H1 (cell line): ENCODE measurements around the gene ACHE. TPM values are rescaled to one million over a fixed set of nuclear protein-coding genes. Genes with fewer than 3 reads are reported as not detected.

ENCODE experiments used
- CTCF ChIA-PET: fragments of 300-600 bp; sonication (Branson Sonifier 250); formaldehyde crosslinking; loops from one replicate; lab custom pipeline; 2021; ENCODE audit not compliant: partially characterized antibody; lab: Charles Lee
- POLR2A ChIA-PET: fragments of 300-600 bp; sonication (Branson Sonifier 250); formaldehyde crosslinking; loops from one replicate; lab custom pipeline; 2021; ENCODE audit warnings: inconsistent platforms; ENCODE audit not compliant: partially characterized antibody; lab: Charles Lee
- DNase-seq, 2 experiments: peaks; one replicate each; pipeline versions ENCODE4 v3.0.0 to v3.0.0-alpha.2; 2010 to 2022; ENCODE audit warnings: low spot score in 2 of 2, low read depth in 1 of 2, mixed read lengths in 1 of 2
- FAIRE-seq: peaks from 2 replicates; lab custom pipeline; 2011; peaks lifted over from hg19 to GRCh38; lab: Jason Lieb, UNC
- H2AFZ ChIP-seq: 2 replicates; pipeline ENCODE4 v1.8.1; 2012; ENCODE audit warnings: low read length, inconsistent platforms
- H2AK5ac ChIP-seq: 2 replicates; pipeline ENCODE4 v1.6.1; 2013; ENCODE audit warnings: low read depth, low read length
- H2BK120ac ChIP-seq: replicated peaks from 2 replicates; pipeline ENCODE3; 2013; ENCODE audit warnings: low read depth, low read length, inconsistent platforms
- H2BK12ac ChIP-seq: 2 replicates; pipeline ENCODE4 v1.6.1; 2013; ENCODE audit warnings: low read depth, low read length
- H2BK15ac ChIP-seq: 2 replicates; pipeline ENCODE4 v1.6.1; 2013; ENCODE audit warnings: low read length
- H2BK20ac ChIP-seq: 2 replicates; pipeline ENCODE4 v1.6.1; 2013; ENCODE audit warnings: low read length
- H2BK5ac ChIP-seq: 2 replicates; pipeline ENCODE4 v1.6.1; 2013; ENCODE audit warnings: low read depth, low read length
- H3K14ac ChIP-seq: 2 replicates; pipeline ENCODE4 v1.6.1; 2013; ENCODE audit warnings: inconsistent platforms; ENCODE audit not compliant: insufficient read length
- H3K18ac ChIP-seq: 2 replicates; pipeline ENCODE4 v1.6.1; 2013; ENCODE audit warnings: low read length; ENCODE audit errors: extremely low read depth
- H3K23ac ChIP-seq: 2 replicates; pipeline ENCODE4 v1.6.1; 2013; ENCODE audit warnings: inconsistent platforms; ENCODE audit not compliant: insufficient read length
- H3K23me2 ChIP-seq: 2 replicates; pipeline ENCODE4 v1.6.1; 2013; ENCODE audit warnings: low read depth, low read length
- H3K27ac ChIP-seq: 2 replicates; pipeline ENCODE4 v1.6.1; 2011; ENCODE audit warnings: low read depth, low read length, inconsistent platforms
- H3K27me3 ChIP-seq, 4 experiments: replicated peaks in 1 of 4; 1 replicate in 1 of 4; 2 replicates in 3 of 4; pipeline versions ENCODE4 v1.6.1 to v1.8.1; 2011 to 2013; ENCODE audit warnings: low read length in 3 of 4, mild to moderate bottlenecking in 3 of 4, inconsistent platforms in 2 of 4, mixed read lengths in 2 of 4, moderate library complexity in 1 of 4; ENCODE audit not compliant: control insufficient read depth in 3 of 4, insufficient read depth in 3 of 4; ENCODE audit errors: extremely low read depth in 1 of 4
- H3K36me3 ChIP-seq, 4 experiments: 2 replicates each; pipeline versions ENCODE4 v1.6.1 to v1.8.1; 2011 to 2013; ENCODE audit warnings: mild to moderate bottlenecking in 4 of 4, low read length in 3 of 4, moderate library complexity in 2 of 4, control low read depth in 1 of 4, inconsistent platforms in 1 of 4; ENCODE audit not compliant: insufficient read depth in 4 of 4, control insufficient read depth in 2 of 4
- H3K4ac ChIP-seq: replicated peaks from 2 replicates; pipeline ENCODE3; 2013; ENCODE audit warnings: low read length, low read depth, mixed read lengths, inconsistent platforms; ENCODE audit not compliant: insufficient read length
- H3K4me1 ChIP-seq, 4 experiments: replicated peaks in 1 of 4; 1 replicate in 1 of 4; 2 replicates in 3 of 4; pipeline versions ENCODE4 v1.6.1 to v1.8.1; 2011 to 2013; ENCODE audit warnings: low read length in 3 of 4, inconsistent platforms in 2 of 4, mixed read lengths in 1 of 4; ENCODE audit not compliant: insufficient read depth in 4 of 4, control insufficient read depth in 3 of 4
- H3K4me2 ChIP-seq, 2 experiments: 2 replicates each; pipeline versions ENCODE4 v1.6.1 to v1.8.1; 2011 to 2013; ENCODE audit warnings: low read depth in 2 of 2, low read length in 2 of 2, control low read depth in 1 of 2, inconsistent platforms in 1 of 2, mild to moderate bottlenecking in 1 of 2; ENCODE audit not compliant: insufficient read depth in 1 of 2
- H3K4me3 ChIP-seq, 4 experiments: fragments of 200-600, 300-600 bp in 1 of 4; sonication (generic), shearing (Covaris generic), sonication (Bioruptor Twin) in 1 of 4; 2 replicates each; pipeline versions ENCODE4 v1.5.1 to v1.8.1; 2011 to 2016; ENCODE audit warnings: low read length in 4 of 4, low read depth in 3 of 4, control low read depth in 2 of 4, inconsistent platforms in 2 of 4, mild to moderate bottlenecking in 2 of 4, mixed read lengths in 1 of 4, moderate library complexity in 1 of 4; ENCODE audit not compliant: insufficient read depth in 2 of 4; ENCODE audit errors: extremely low read depth in 1 of 4
- H3K56ac ChIP-seq: replicated peaks from 2 replicates; pipeline ENCODE3; 2013; ENCODE audit warnings: low read depth, mild to moderate bottlenecking, mixed read lengths, low read length, inconsistent platforms; ENCODE audit not compliant: insufficient read length
- H3K79me1 ChIP-seq: 2 replicates; pipeline ENCODE4 v1.6.1; 2013; ENCODE audit warnings: low read depth, low read length, control low read depth
- H3K79me2 ChIP-seq, 2 experiments: 2 replicates each; pipeline versions ENCODE4 v1.6.1 to v1.8.1; 2012 to 2013; ENCODE audit warnings: low read length in 2 of 2, mild to moderate bottlenecking in 2 of 2, inconsistent platforms in 1 of 2; ENCODE audit not compliant: insufficient read depth in 2 of 2, control insufficient read depth in 1 of 2
- H3K9ac ChIP-seq, 4 experiments: replicated peaks in 1 of 4; 1 replicate in 1 of 4; 2 replicates in 3 of 4; pipeline versions ENCODE4 v1.6.1 to v1.8.1; 2011 to 2013; ENCODE audit warnings: low read depth in 3 of 4, low read length in 3 of 4, control low read depth in 2 of 4, mild to moderate bottlenecking in 2 of 4, moderate library complexity in 2 of 4, inconsistent platforms in 1 of 4; ENCODE audit errors: extremely low read depth in 1 of 4
- H3K9me3 ChIP-seq, 2 experiments: 2 replicates each; pipeline versions ENCODE4 v1.6.1 to v1.8.1; 2012 to 2013; ENCODE audit warnings: mild to moderate bottlenecking in 2 of 2, moderate library complexity in 2 of 2, control low read depth in 1 of 2, inconsistent platforms in 1 of 2, low read depth in 1 of 2, low read length in 1 of 2, mixed read lengths in 1 of 2; ENCODE audit not compliant: insufficient read depth in 2 of 2
- H4K20me1 ChIP-seq, 2 experiments: replicated peaks in 1 of 2; 2 replicates each; pipeline versions ENCODE3 to v1.8.1; 2011 to 2013; ENCODE audit warnings: inconsistent platforms in 2 of 2, low read length in 2 of 2, mild to moderate bottlenecking in 1 of 2; ENCODE audit not compliant: insufficient read depth in 2 of 2, control insufficient read depth in 1 of 2
- H4K5ac ChIP-seq: 2 replicates; pipeline ENCODE4 v1.6.1; 2013; ENCODE audit warnings: low read length, low read depth, mixed read lengths, inconsistent platforms; ENCODE audit not compliant: insufficient read length
- H4K8ac ChIP-seq: 2 replicates; pipeline ENCODE4 v1.8.0; 2013; ENCODE audit warnings: mild to moderate bottlenecking, moderate library complexity, low read length, inconsistent platforms; ENCODE audit not compliant: insufficient read depth; ENCODE audit errors: extremely low read depth
- H4K91ac ChIP-seq: replicated peaks from 2 replicates; pipeline ENCODE3; 2013; ENCODE audit warnings: low read length, mixed read lengths, inconsistent platforms; ENCODE audit not compliant: insufficient read length
- BCL11A ChIP-seq, 2 experiments: IDR thresholded peaks; one replicate each; pipeline ENCODE4 v1.6.1; 2011; ENCODE audit warnings: low read depth in 2 of 2, low read length in 2 of 2, mild to moderate bottlenecking in 2 of 2
- FOSL1 ChIP-seq: IDR thresholded peaks from 2 replicates; pipeline ENCODE4 v1.6.1; 2011; ENCODE audit warnings: mild to moderate bottlenecking, low read depth, low read length, moderate library complexity; ENCODE audit not compliant: insufficient read depth
- HDAC2 ChIP-seq, 2 experiments: fragments of 300-600 bp in 1 of 2; sonication (generic) in 1 of 2; IDR thresholded peaks; 2 replicates each; pipeline ENCODE4 v1.6.1; 2011 to 2012; ENCODE audit warnings: low read depth in 2 of 2, low read length in 2 of 2, mild to moderate bottlenecking in 2 of 2, moderate library complexity in 2 of 2, borderline replicate concordance in 1 of 2, inconsistent platforms in 1 of 2
- KDM1A ChIP-seq: fragments of 200-600, 300-600 bp; sonication (generic); IDR thresholded peaks from 2 replicates; pipeline ENCODE4 v1.7.1; 2016; ENCODE audit warnings: mild to moderate bottlenecking, low read length, borderline replicate concordance
- KDM4A ChIP-seq: IDR thresholded peaks from one replicate; pipeline ENCODE4 v1.7.1; 2012; ENCODE audit warnings: low read depth, mild to moderate bottlenecking, moderate library complexity, low read length, inconsistent platforms; ENCODE audit not compliant: severe bottlenecking
- MAX ChIP-seq: IDR thresholded peaks from 2 replicates; pipeline ENCODE4 v1.6.1; 2012; ENCODE audit warnings: inconsistent platforms
- POU5F1 ChIP-seq: IDR thresholded peaks from 2 replicates; pipeline ENCODE4 v1.6.1; 2011; ENCODE audit warnings: low read depth, mild to moderate bottlenecking, low read length, moderate library complexity
- RFX5 ChIP-seq: IDR thresholded peaks from 2 replicates; pipeline ENCODE4 v1.6.1; 2011; ENCODE audit warnings: low read depth, low read length, improper control_type of control experiment, borderline replicate concordance
- SIRT6 ChIP-seq: IDR thresholded peaks from one replicate; pipeline ENCODE4 v1.7.1; 2012; ENCODE audit warnings: low read length, inconsistent platforms
- TAF1 ChIP-seq: IDR thresholded peaks from 2 replicates; pipeline ENCODE4 v1.6.1; 2011; ENCODE audit warnings: mild to moderate bottlenecking, low read depth, low read length
- TEAD4 ChIP-seq: IDR thresholded peaks from 2 replicates; pipeline ENCODE4 v1.6.1; 2012; ENCODE audit warnings: low read depth, low read length, inconsistent platforms, mixed read lengths
- WGBS, 2 experiments: shearing (Covaris generic) in 1 of 2; methylation state at CpG; one replicate each; pipeline versions ENCODE4 v1.1.6 to v1.1.7; 2013 to 2015; ENCODE audit warnings: low lambda C conversion rate in 2 of 2, mixed read lengths in 2 of 2, inconsistent platforms in 1 of 2, low coverage in 1 of 2, missing lambda C conversion rate in 1 of 2; ENCODE audit not compliant: insufficient replicate concordance in 2 of 2, insufficient coverage in 1 of 2, insufficient read length in 1 of 2; ENCODE audit errors: extremely low coverage in 1 of 2, missing lambda C conversion rate in 1 of 2; 5-methylcytosine and 5-hydroxymethylcytosine counted together
- polyA plus RNA-seq, 7 experiments: library from polyadenylated mRNA; depleted of rRNA in 3 of 7; stranded (reverse) in 5 of 7; unstranded in 2 of 7; fragments of >200 nt in 5 of 7; fragments of 200-250 nt in 2 of 7; gene quantifications; 1 replicate in 5 of 7; 2 replicates in 1 of 7; 4 replicates in 1 of 7; pipeline versions ENCODE4 v1.2.1 to v1.2.3, GENCODE V29; 2011 to 2013; ENCODE audit warnings: missing spikeins in 2 of 7, mixed read lengths in 2 of 7
- total RNA-seq: library from RNA; stranded (reverse); fragmentation: NEBNext Ultra II Directional; extraction: Animal tissue kit (Norgen Biotek cat#: 25700); gene quantifications from 2 replicates; pipeline ENCODE4 v1.2.1, GENCODE V29; 2021

ACHE gene
- total and polyA plus RNA-seq, 2 of the 8 experiments (the other 6 are each of a cell fraction or from before 2014, with no cell fraction given): 1.4 to 4.3 TPM

GRCh38 chr7:100914208-100914878 lies 18.7 kb upstream of the ACHE start:
- H3K9me3 ChIP-seq: no peaks in the 10 kb centered on the region
- peak overlapping the region; percentile 8; the same call in 1 of the 2 replicates for H2AFZ ChIP-seq
- TF ChIP-seq TEAD4 (no peak), HDAC2 (IDR thresholded peaks at IDR 0.05; ENCODE audit: borderline replicate concordance in 1 of 2, low read depth in 2 of 2, low read length in 2 of 2) (no peak), POU5F1 (no peak), TAF1 (no peak), KDM4A (no peak), KDM1A (no peak), RFX5 (no peak), MAX (no peak), FOSL1 (no peak), SIRT6 (no peak), BCL11A (IDR thresholded peaks at IDR 0.05; ENCODE audit: low read depth in 2 of 2, low read length in 2 of 2) (no peak)
- no peaks in the 10 kb centered on the region for H4K20me1 ChIP-seq
- no peak overlapping the region for H3K18ac ChIP-seq
- no peak overlapping the region for H3K14ac ChIP-seq
- no peak overlapping the region for H4K5ac ChIP-seq
- H2BK5ac ChIP-seq: no peak overlapping the region
- no peak overlapping the region for H3K9ac ChIP-seq
- POLR2A ChIA-PET: no interaction called here
- H2AK5ac ChIP-seq: no peak overlapping the region
- CTCF ChIA-PET: no interaction called here
- H3K4me3 ChIP-seq: no peak overlapping the region
- no peak overlapping the region for H4K8ac ChIP-seq
- H3K23ac ChIP-seq: no peak overlapping the region
- no peaks in the 10 kb centered on the region for H3K36me3 ChIP-seq
- no peak overlapping the region for H3K27ac ChIP-seq
- H2BK120ac ChIP-seq: no peak overlapping the region
- 89% methylated on average over 15 of the region's 15 CpGs; no CpG with 5 or more reads in 1 of the 2 experiments for WGBS, 2 experiments
- no peak overlapping the region for H3K4me2 ChIP-seq
- H3K79me1 ChIP-seq: no peaks in the 10 kb centered on the region
- DNase-seq (no peak), FAIRE-seq (no peak)
- H4K91ac ChIP-seq: peak overlapping the region; percentile 2
- H2BK15ac ChIP-seq: peak overlapping the region; percentile 37; the same call in 1 of the 2 replicates
- H3K4me1 ChIP-seq: peaks cover 0 to 2% (median under 1%) of the 10 kb centered on the region in 4 experiments; a peak in 1 of 7 replicates
- no peak overlapping the region for H2BK20ac ChIP-seq
- H3K56ac ChIP-seq: no peak overlapping the region
- no peak overlapping the region for H2BK12ac ChIP-seq
- no peak overlapping the region for H3K4ac ChIP-seq
- no peaks in the 10 kb centered on the region for H3K79me2 ChIP-seq
- no peaks in the 10 kb centered on the region; the same call in 1 of the 2 replicates for H3K23me2 ChIP-seq
- H3K27me3 ChIP-seq: no peaks in the 10 kb centered on the region
